Esophagus muscularis mucosa (tissue), 3 donors: ENCODE measurements around the gene THSD4.

Source experiments
- POLR2A ChIP-seq: fragments of 450-650 bp; IDR thresholded peaks from one replicate; pipeline ENCODE4 v1.6.1; 2017; ENCODE audit warnings: antibody characterized with exemption, moderate library complexity, mild to moderate bottlenecking, low read depth
- TF ChIP-seq, protein P1 (sequence below), 3 experiments: fragments of 200-600 bp in 2 of 3; fragments of 450-650 bp in 1 of 3; sonication (generic) in 2 of 3; IDR thresholded peaks; one replicate each; pipeline ENCODE4 v1.5.1; 2017 to 2019; ENCODE audit warnings: antibody characterized with exemption in 3 of 3, mild to moderate bottlenecking in 2 of 3, moderate library complexity in 1 of 3

DNA sequence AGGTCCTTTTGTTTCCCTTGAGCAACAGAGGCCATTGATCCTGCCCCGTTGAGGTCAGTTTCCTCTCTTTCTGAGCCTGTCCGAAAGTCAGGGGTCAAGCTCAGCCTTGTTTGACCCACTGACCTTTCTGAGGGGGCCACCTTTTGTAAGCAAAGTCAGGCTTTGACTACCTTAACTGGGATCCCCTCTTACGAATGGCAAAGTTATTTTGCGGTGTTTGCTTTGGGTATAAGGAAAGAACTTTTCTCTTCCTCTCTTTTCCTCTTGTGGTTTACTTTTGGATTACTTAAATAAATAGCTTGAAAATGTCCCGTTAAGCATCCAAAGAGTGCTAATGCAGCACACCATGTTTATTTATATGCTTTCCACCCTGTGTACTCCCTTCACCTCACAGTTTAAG, 340.6 kb downstream of the THSD4 start:
- TF ChIP-seq, protein P1, sequence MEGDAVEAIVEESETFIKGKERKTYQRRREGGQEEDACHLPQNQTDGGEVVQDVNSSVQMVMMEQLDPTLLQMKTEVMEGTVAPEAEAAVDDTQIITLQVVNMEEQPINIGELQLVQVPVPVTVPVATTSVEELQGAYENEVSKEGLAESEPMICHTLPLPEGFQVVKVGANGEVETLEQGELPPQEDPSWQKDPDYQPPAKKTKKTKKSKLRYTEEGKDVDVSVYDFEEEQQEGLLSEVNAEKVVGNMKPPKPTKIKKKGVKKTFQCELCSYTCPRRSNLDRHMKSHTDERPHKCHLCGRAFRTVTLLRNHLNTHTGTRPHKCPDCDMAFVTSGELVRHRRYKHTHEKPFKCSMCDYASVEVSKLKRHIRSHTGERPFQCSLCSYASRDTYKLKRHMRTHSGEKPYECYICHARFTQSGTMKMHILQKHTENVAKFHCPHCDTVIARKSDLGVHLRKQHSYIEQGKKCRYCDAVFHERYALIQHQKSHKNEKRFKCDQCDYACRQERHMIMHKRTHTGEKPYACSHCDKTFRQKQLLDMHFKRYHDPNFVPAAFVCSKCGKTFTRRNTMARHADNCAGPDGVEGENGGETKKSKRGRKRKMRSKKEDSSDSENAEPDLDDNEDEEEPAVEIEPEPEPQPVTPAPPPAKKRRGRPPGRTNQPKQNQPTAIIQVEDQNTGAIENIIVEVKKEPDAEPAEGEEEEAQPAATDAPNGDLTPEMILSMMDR (IDR thresholded peaks at IDR 0.05) = no peak
- TF ChIP-seq POLR2A = no peak
